IMR-90 (cell line): Measurements from ENCODE around the gene CREB1.

Experiments used
- BHLHE40 ChIP-seq: fragments of 150-350 bp; IDR thresholded peaks from 2 replicates; pipeline ENCODE4 v1.6.1; 2016; ENCODE audit warnings: mild to moderate bottlenecking, low read depth, low read length
- CEBPB ChIP-seq: IDR thresholded peaks from 2 replicates; pipeline ENCODE4 v1.6.1; 2012; ENCODE audit warnings: low read depth, low read length, improper control_type of control experiment
- CHD1 ChIP-seq: IDR thresholded peaks from 2 replicates; pipeline ENCODE4 v1.6.1; 2012; ENCODE audit warnings: low read depth, low read length, improper control_type of control experiment
- MAFK ChIP-seq: IDR thresholded peaks from 2 replicates; pipeline ENCODE4 v1.6.1; 2012; ENCODE audit warnings: low read depth, low read length, improper control_type of control experiment
- MAZ ChIP-seq: IDR thresholded peaks from 2 replicates; pipeline ENCODE4 v1.6.1; 2012; ENCODE audit warnings: low read depth, mild to moderate bottlenecking, low read length, improper control_type of control experiment, moderate library complexity, borderline replicate concordance
- MXI1 ChIP-seq: IDR thresholded peaks from 2 replicates; pipeline ENCODE4 v1.6.1; 2012; ENCODE audit warnings: low read depth, mild to moderate bottlenecking, low read length, moderate library complexity, borderline replicate concordance
- NFE2L2 ChIP-seq: fragments of 150-350 bp; IDR thresholded peaks from 2 replicates; pipeline ENCODE4 v1.6.1; 2016; ENCODE audit warnings: low read depth, mild to moderate bottlenecking, low read length
- POLR2A ChIP-seq: IDR thresholded peaks from 2 replicates; pipeline ENCODE4 v1.6.1; 2012; ENCODE audit warnings: mild to moderate bottlenecking, low read depth, low read length
- RAD21 ChIP-seq: IDR thresholded peaks from 2 replicates; pipeline ENCODE4 v1.6.1; 2012; ENCODE audit warnings: low read length, improper control_type of control experiment
- RFX5 ChIP-seq: IDR thresholded peaks from 2 replicates; pipeline ENCODE4 v1.8.0; 2012; ENCODE audit warnings: low read depth, mild to moderate bottlenecking, low read length, moderate library complexity
- SMC3 ChIP-seq: fragments of 150-350 bp; IDR thresholded peaks from 2 replicates; pipeline ENCODE4 v1.6.1; 2016; ENCODE audit warnings: low read depth, mild to moderate bottlenecking, antibody characterized with exemption, low read length, moderate library complexity
- TF ChIP-seq, protein P1 (sequence below): conservative IDR thresholded peaks from 2 replicates; pipeline ENCODE4 v1.5.1; 2012; ENCODE audit warnings: mild to moderate bottlenecking, low read depth, low read length, improper control_type of control experiment
- TF ChIP-seq, protein P2 (sequence below): fragments of 150-350 bp; IDR thresholded peaks from 2 replicates; pipeline ENCODE4 v1.6.1; 2017; ENCODE audit warnings: mild to moderate bottlenecking, antibody characterized with exemption, low read length, low read depth

DNA sequence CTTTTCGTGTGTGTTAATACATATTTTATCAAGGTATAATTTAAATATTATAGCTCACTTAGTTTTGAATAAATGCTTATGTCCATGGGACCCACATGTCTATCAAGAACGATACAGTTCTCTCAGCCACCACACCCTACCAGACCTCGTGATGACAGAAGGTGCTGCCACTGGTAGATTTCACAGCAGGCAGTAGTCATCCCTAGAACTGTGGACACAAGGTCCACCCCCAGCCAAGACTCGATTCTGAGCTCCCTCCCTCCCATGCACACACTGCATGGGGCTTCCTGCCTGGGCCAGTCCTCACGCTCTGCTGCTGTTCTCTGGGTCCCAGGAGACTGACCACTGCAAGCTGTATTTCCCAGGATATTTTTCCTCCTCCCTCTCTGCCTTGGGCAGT lies 26.5 kb upstream of the CREB1 start:
- TF ChIP-seq, protein P1, sequence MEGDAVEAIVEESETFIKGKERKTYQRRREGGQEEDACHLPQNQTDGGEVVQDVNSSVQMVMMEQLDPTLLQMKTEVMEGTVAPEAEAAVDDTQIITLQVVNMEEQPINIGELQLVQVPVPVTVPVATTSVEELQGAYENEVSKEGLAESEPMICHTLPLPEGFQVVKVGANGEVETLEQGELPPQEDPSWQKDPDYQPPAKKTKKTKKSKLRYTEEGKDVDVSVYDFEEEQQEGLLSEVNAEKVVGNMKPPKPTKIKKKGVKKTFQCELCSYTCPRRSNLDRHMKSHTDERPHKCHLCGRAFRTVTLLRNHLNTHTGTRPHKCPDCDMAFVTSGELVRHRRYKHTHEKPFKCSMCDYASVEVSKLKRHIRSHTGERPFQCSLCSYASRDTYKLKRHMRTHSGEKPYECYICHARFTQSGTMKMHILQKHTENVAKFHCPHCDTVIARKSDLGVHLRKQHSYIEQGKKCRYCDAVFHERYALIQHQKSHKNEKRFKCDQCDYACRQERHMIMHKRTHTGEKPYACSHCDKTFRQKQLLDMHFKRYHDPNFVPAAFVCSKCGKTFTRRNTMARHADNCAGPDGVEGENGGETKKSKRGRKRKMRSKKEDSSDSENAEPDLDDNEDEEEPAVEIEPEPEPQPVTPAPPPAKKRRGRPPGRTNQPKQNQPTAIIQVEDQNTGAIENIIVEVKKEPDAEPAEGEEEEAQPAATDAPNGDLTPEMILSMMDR: no peak
- TF ChIP-seq RAD21 (no peak), MAZ (no peak), NFE2L2 (no peak), MAFK (no peak), MXI1 (no peak), POLR2A (no peak), SMC3 (no peak), CEBPB (no peak), RFX5 (no peak), CHD1 (no peak), BHLHE40 (no peak)
- TF ChIP-seq, protein P2, sequence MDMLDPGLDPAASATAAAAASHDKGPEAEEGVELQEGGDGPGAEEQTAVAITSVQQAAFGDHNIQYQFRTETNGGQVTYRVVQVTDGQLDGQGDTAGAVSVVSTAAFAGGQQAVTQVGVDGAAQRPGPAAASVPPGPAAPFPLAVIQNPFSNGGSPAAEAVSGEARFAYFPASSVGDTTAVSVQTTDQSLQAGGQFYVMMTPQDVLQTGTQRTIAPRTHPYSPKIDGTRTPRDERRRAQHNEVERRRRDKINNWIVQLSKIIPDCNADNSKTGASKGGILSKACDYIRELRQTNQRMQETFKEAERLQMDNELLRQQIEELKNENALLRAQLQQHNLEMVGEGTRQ: no peak
